Activated gamma-delta T cell (primary cell): ENCODE measurements around the gene DENND2A.
"Not testable (repeated sequence)": the region's sequence is repeated elsewhere in the genome, so short reads cannot be mapped to it uniquely, and the experiment has no call there.

Source experiments
- DNase-seq: peaks from one replicate; lab custom pipeline; 2025; lab: John Stamatoyannopoulos, UW

The DENND2A gene

GRCh38 chr7:140646931-140647647 lies 6.5 kb upstream of the DENND2A start:
- DNase-seq: no peak

GRCh38 chr7:140645166-140645900 lies 4.7 kb upstream of the DENND2A start:
- DNase-seq: no peak

- DNase-seq: not testable (repeated sequence)
Measured at GRCh38 chr7:140644761-140645160, 4.1 kb upstream of the DENND2A start.

GRCh38 chr7:140643416-140643815 lies 2.8 kb upstream of the DENND2A start:
- no peak for DNase-seq

GRCh38 chr7:140641524-140642195 lies 1.0 kb upstream of the DENND2A start:
- DNase-seq: no peak

GRCh38 chr7:140640060-140640637 lies 464 bp downstream of the DENND2A start:
- no peak for DNase-seq

GRCh38 chr7:140639366-140640053 lies 1.1 kb downstream of the DENND2A start:
- DNase-seq: no peak

GRCh38 chr7:140638173-140638791 lies 2.3 kb downstream of the DENND2A start:
- no peak for DNase-seq

GRCh38 chr7:140637400-140637799 lies 3.2 kb downstream of the DENND2A start:
- no peak for DNase-seq

- DNase-seq: no peak
Measured at GRCh38 chr7:140635816-140636215, 4.8 kb downstream of the DENND2A start.

GRCh38 chr7:140635345-140635744 lies 5.3 kb downstream of the DENND2A start:
- DNase-seq: no peak

GRCh38 chr7:140631602-140632001 lies 9.0 kb downstream of the DENND2A start:
- no peak for DNase-seq

GRCh38 chr7:140631021-140631420 lies 9.6 kb downstream of the DENND2A start:
- no peak for DNase-seq

- DNase-seq: no peak
Measured at GRCh38 chr7:140625908-140626868, 14.4 kb downstream of the DENND2A start.

- not testable (repeated sequence) for DNase-seq
Measured at GRCh38 chr7:140625192-140625558, 15.4 kb downstream of the DENND2A start.

- DNase-seq: no peak
Measured at GRCh38 chr7:140624392-140625191, 16.0 kb downstream of the DENND2A start.

- DNase-seq: no peak
Measured at GRCh38 chr7:140623980-140624379, 16.6 kb downstream of the DENND2A start.

- DNase-seq: no peak
Measured at GRCh38 chr7:140621401-140622021, 19.1 kb downstream of the DENND2A start.

- not testable (repeated sequence) for DNase-seq
Measured at GRCh38 chr7:140619915-140620510, 20.6 kb downstream of the DENND2A start.
